Cerebellar cortex (tissue), 1 donor: Measurements from ENCODE around the gene ERG28.
"Not testable (repeated sequence)": the region's sequence is repeated elsewhere in the genome, so short reads cannot be mapped to it uniquely, and the experiment has no call there.

Experiments
- DNase-seq: peaks from one replicate; pipeline ENCODE4 v3.0.0-alpha.2; 2015; ENCODE audit warnings: low spot score

ERG28 gene

DNA sequence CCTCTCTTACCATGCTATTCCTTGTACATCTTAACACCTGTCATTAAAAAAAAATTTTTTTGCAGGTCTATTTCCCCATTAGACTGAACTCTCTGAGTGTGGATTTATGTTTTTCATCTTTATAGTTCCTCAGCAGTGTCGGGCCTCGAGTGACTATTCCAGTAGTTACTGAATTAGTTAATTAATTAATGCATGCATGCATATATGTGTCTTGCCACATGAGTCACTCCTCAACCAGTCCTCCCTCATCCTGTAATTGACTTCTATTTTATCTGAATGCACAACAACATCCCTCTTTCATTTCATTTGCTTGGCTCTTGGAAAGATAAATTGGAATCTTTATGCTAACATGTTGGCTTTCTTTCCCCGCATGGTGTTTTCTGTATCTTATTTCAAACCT is 35.6 kb downstream of the ERG28 start:
- DNase-seq = no peak

DNA sequence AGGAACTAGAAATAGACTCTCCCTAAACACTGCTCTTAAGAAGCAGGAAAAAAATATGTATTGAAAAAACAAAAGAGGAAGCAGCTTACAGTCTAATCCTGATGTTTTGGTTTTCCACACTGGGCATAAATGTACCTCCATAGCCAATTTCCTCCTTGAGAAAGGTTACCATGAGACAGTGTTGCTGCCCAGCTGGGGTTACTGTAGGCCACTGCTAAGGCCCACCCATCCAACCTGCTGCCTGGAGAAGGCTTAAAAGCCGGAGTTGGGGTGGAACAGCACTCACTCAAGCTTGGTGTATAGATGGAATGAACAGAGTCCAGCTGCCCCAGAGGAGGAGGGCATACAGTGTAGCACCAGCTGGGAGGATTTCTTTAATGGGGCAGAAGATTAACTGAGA is 41.1 kb downstream of the ERG28 start:
- no peak for DNase-seq

DNA sequence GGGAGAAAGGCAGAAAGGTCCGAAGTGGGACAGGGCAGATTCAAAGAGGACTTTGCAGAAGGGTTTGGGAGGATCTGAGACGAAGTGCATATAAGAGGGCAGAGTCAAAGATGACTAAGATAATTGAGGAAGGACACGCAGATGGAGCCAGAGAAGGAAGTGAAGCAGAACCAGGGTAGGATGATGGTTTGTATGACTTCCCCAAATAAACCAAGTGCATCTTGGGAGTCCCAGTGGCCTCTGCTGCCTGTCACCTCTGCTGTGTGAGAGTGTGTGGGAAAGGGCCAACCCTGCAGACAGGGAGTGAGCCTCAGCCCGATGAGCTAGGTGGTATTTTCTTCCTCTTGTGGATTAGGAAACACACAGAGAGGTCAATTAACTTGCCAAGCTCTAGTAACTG is 45.5 kb downstream of the ERG28 start:
- DNase-seq = no peak

DNA sequence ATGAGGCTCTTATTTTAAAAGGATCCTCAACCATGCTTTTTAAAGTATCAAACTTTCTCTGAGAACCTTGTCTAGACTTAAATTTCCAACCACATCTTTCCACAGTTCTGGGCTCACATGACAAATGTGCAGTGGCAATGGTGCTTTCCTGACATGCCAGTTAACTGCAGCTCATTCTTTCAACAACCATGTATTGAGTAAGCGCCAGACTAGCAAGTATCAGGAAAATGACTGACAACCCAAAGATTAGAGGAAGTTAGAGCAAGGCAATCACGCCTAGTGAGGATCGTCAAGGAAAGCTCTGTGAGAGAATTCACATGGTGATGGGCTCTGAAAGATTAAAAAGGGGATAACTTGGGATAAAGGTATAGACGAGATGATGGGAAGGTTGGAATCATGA is 46.5 kb downstream of the ERG28 start:
- no peak for DNase-seq

DNA sequence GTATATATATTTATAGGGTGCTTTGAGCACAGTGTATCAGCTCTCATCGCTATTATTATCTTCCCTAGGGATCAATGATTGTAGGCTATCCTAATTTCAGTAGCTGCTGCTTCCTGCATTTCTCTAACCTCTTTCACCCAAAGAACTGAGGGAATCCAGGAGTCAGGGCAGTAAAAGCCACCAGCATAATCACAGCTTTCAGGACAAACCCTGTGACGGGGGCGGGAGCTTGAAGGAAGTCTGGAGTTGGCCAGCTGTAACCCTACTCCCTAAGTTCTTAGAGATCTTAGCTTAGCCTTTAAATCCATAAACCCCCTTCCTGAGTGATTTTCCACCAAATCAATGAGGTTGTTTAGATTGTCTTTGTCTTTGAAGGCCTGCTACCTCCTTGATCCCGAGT is 48.5 kb downstream of the ERG28 start:
- no peak for DNase-seq

DNA sequence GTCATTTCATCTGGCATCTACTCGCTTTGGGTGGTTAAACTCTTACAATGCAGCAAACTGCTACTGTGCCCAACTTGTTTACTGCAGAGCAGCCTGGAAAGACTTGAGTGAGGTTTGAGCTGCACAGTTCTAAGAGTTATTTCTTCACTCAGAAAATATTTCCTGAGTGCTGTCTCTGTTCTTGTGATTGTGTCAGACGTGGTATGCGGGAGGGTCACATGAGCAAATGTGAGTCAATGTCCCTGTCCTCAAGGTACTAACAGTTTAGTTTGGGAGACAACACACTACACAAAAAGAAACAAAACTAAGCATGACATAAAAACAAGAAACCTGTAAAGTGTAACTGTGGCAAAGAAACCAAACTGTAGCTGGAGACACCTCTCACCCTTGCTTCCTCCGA is 49.8 kb downstream of the ERG28 start:
- no peak for DNase-seq

DNA sequence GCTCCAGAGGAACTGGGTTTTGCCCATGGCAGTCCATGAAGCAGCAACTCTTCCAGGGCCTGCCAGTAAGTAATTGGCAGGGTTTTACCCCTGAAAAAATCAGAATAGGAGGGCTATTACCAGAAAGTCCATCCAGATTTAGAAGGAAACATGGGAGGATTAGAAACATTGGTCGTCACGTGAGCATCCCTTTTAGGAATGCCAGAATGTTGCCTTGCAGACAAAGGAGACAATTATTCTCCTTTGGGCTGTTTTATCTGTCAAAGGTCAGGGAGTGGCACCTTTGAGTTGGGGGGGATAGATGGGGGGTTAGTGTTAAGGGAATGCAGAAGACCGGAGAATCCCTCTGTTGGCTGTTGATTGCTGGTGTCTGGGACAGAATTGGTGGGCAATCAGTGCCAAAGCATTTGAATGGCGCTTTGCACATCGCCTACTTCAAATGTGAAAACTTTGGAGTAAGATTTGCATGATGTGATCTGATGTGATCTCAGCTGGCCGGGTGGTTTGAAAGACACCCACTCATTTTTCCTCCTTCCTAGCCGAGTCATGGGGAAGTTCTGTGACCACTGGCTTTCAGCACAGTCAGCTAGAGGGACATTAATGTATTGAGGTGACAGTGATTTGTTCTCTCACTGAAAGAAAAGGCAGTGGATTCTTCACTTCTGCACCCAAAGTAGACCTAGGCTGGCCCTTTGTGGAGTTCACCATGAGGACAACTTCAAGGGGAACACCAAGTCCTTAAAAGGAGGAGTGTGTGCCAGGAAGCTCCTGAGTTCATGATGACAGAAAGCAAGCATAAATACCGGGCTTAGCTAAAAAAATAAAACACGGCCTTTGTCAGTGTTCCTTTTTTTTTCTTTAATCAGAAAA is 50.8 kb downstream of the ERG28 start:
- DNase-seq = no peak

DNA sequence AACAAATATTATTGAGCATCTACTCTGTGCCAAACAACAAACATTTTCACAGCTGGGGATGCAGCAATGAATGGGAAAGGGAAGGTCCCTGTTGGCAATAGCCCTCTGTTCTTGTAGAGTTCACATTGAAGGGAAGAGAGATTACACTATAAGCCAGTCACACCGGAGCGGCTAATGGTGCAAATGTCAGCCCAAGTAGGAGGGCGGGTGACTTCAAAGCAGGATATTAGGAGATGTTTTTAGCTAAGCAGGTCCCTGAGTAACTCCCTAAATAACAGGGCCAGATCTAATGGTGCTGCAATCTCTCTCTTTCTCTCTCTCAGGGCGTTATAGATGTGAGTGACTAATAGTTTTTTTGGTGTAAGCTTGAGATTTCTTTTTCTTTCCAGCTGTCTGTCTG is 51.6 kb downstream of the ERG28 start:
- DNase-seq = no peak

DNA sequence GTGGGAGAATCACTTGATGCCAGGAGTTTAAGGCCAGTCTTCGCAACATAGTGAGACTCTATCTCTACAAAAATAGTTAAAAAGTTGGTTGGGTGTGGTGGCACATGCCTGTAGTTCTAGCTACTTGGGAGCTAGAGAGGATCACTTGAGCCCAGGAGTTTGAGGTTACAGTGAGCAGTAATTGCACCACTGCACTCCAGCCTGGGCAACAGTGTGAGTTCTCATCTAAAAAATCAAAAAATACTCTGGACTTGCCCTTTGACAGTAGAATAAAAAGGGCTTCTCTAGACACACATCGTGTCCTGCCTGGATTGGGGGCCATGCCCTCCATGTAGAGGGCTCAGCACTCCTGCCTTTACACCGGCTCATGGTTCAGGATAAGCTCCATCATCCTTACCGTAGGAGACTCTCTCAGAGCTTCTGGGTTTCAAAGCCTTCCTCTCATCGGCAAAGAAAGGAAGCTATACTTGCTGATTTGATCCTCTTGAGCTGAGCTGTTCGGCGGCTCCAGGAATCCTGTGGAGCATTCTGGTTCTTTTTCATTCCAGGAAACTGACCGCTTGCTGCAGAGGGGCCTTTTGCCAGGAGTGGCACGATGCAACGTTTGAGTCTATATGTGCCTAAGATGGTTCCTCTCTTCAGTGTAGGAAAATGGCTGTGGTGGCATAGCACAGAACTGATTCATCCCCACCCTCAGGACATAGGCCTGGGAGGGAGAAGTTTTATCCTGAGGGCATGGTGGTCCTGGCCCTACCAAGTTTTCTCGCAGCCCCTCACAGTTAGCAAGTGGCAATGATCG is 52.6 kb downstream of the ERG28 start:
- DNase-seq = no peak

DNA sequence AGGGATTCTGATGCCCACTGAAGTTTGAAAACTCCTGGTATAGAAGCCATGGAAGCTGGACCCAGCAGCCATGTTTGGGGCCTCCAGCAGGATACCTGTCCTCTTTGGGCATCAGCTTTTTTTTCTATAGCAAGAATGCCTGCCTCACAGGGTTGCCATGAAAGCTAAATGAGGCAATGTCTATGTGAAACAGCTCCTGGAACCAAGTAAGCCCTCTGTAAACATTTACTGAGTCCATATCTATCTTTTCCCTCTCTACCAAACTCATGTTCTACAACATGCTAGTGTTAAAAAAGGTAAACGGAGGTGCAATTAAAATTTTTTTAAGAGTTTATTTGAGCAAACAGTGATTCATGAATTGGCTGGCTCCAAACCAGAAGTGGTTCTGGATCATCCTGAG is 53.6 kb downstream of the ERG28 start:
- no peak for DNase-seq

DNA sequence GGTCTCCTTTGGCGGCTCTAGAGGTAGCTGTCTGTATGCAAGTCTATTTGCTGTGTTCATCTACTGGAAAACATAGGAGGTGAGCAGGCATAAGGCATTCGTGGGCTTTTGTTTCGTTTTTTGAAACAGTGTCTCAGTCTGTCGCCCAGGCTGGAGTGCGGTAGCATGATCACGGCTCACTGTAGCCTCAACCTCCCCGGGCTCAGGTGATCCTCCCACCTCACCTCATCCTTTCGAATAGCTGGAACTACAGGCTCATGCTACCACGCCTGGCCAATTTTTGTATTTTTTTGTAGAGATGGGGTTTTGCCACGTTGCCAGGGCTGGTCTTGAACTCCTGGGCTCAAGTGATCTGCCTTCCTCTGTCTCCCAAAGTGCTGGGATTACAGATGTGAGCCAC is 54.8 kb downstream of the ERG28 start:
- DNase-seq = no peak

DNA sequence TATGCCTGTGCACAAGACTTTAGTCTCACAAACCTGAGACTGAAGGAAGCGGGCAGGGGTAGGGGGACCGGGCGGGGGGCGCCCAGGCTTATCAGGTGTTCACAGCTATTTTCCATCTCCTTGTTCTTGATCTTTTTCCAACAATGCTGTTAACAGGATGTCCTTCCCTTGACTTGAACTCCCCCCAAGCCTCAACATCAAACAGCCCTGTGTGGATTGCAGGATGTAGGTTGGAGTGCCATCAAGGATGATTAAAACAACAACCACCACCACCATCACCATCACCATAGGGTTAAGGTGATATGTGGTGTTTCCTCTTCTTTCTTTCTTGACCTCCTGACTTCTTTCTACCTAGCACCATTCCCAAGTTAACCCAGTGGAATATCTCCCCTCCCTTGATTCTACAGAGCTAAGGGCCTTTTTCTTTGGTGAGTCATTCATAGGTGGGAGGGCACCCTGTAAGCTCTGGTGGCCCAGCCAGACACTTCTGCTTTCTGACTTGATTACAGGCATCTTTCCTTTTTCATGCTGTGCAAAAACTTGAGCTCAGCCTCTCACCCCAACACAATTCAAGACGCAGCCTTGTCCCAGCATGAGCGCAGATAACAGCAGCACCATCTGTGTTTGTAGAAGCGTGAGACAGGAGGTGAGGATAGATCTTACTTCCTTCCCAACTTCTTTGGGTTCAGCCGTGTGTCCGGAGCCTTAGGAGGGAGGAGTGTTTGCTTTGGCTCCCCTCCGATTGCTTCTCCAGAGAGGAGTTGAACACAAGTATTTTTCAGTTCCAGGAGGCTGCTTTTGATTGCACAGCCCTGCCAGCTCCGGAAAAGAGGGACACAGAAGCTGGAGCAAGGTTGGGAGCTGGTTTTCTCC is 55.5 kb downstream of the ERG28 start:
- DNase-seq = no peak

DNA sequence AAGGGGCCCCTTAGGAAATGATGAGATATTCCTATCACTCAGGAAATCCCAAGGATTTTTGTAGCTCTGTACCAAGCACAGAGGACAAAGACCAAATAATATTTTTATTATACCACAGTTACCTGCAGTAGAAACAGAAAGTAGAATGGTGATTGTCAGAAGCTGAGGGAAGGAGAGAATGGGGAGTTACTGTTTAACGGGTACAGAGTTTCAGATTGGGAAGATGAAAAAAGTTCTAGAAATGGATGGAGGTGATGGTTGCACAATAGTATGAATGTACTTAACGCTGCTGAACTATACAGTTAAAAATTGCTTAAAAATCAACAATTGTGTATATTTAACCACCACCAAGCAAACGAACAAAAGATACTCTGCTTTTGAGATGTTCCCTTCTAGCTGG is 58.2 kb downstream of the ERG28 start:
- DNase-seq = no peak

DNA sequence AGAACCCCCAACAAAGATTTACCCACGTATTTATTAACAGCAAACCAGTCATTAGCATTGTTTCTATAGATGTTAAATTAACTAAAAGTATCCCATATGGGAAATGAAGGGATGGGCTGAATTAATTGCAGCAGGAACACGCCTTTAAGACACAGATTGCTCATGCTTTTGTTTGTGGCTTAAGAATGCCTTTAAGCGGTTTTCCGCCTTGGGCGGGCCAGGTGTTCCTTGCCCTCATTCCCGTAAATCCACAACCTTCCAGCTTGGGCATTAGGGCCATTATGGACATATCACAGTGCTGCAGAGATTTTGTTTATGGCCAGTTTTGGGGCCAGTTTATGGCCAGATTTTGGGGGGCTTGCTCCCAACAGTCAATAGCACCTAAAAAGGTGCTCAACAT is 59.6 kb downstream of the ERG28 start:
- DNase-seq = not testable (repeated sequence)

DNA sequence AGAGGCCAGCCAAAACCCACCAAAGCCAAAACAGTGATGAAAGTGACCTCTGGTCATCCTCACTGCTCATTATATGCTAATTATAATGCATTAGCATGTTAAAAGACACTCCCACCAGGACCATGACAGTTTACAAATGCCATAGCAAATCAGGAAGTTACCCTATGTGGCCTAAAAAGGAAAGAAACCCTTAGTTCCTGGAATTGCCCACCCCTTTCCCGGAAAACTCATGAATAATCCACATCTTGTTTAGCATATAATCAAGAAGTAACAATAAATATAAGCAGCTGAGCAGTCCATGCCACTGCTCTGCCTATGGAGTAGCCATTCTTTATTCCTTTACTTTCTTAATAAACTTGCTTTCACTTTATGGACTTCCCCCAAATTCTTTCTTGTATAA is 60.6 kb downstream of the ERG28 start:
- not testable (repeated sequence) for DNase-seq
